ENCODE results near the gene HSP90AA1.
A peak's percentile ranks its signal among the peaks of the same experiment; 100 is the strongest.
"Not testable (repeated sequence)": the region's sequence is repeated elsewhere in the genome, so short reads cannot be mapped to it uniquely, and the experiment has no call there.

HSP90AA1 gene

DNA sequence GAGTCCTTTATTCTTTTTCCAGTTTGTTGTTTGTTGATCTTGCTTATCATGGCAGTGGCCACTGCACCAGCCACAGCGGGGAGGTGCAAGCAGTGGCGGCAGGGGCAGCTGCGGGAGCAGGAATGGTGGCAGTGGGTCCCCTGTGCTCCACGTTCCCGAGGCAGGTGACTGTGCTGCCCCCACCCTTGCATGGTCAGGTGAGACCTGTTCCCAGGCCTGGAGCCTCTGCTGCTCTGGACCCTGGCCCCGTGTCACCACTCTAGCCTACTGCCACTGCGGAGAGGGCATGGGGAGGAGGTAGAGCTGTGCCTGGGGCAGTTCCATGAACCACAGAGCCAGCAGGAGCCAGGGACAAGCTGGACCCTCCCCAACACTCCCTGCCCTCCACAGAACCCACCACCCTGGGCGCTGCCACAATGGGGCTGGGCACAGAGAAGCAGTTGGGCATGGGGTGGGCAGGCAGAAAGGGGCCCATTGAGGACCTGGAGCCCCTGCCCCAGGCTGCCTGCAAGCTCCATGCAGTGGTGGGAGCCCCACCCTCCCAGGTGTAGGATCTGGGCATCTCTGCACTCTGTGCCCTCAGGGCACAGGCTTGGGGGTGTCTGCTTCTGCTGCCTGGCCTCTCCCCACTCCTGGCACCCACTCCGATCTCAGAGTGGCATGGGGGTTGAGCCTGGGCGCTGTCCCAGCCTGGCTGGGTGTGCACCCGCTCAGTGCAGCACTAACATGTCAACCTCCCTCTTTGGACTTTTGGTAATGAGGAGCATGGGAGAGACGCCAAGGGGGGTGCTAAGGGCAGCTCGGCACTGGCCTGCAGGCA lies 29.7 kb upstream of the HSP90AA1 start:
- H3K9ac ChIP-seq (ENCODE audit: low read depth, low read length) = no peak overlapping the region
- no peak overlapping the region for H3K4me3 ChIP-seq (ENCODE audit: low read length)
- peaks cover 4% of the 10 kb centered on the region for H3K9me3 ChIP-seq (ENCODE audit: insufficient read depth, low read depth, low read length)
- no peaks in the 10 kb centered on the region for H3K27me3 ChIP-seq (ENCODE audit: insufficient read depth, low read length)
- H3K36me3 ChIP-seq (ENCODE audit: insufficient read depth, low read depth, low read length) = no peaks in the 10 kb centered on the region
- H3K27ac ChIP-seq (ENCODE audit: low read length) = no peak overlapping the region
- peaks cover 4% of the 10 kb centered on the region; the same call in 1 of the 2 replicates for H3K4me1 ChIP-seq (ENCODE audit: insufficient read depth, low read length)

DNA sequence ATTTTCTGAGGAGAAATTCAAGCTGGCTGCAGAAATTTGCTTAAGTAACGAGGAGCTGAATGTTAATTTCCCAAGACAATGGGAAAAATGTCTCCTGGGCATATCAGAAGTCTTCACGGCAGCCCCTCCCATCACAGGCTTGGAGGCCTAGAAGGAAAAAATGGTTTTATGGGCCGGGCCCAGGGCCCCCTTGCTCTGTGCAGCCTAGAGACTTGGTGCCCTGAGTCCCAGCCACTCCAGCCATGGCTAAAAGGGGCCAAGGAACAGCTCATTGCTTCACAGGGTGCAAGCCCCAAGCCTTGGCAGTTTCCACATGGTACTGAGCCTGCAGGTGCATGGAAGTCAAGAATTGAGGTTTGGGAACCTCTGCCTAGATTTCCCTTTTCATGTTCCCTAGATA lies 24.3 kb upstream of the HSP90AA1 start:
- H3K27me3 ChIP-seq (ENCODE audit: insufficient read depth, low read length) = no peaks in the 10 kb centered on the region
- no peaks in the 10 kb centered on the region for H3K4me1 ChIP-seq (ENCODE audit: insufficient read depth, low read length)
- H3K9ac ChIP-seq (ENCODE audit: low read depth, low read length) = no peak overlapping the region
- no peak overlapping the region for H3K27ac ChIP-seq (ENCODE audit: low read length)
- no peak overlapping the region for H3K4me3 ChIP-seq (ENCODE audit: low read length)
- H3K36me3 ChIP-seq (ENCODE audit: insufficient read depth, low read depth, low read length) = no peaks in the 10 kb centered on the region
- peaks cover 13% of the 10 kb centered on the region for H3K9me3 ChIP-seq (ENCODE audit: insufficient read depth, low read depth, low read length)

- not testable (repeated sequence) for H3K9ac ChIP-seq (ENCODE audit: low read depth, low read length)
Observed at GRCh38 chr14:102109332-102109731, 22.5 kb upstream of the HSP90AA1 start.

GRCh38 chr14:102105369-102105768 lies 18.5 kb upstream of the HSP90AA1 start:
- no peak overlapping the region for H3K4me3 ChIP-seq (ENCODE audit: low read length)
- no peaks in the 10 kb centered on the region for H3K9me3 ChIP-seq (ENCODE audit: insufficient read depth, low read depth, low read length)
- H3K36me3 ChIP-seq (ENCODE audit: insufficient read depth, low read depth, low read length) = no peaks in the 10 kb centered on the region
- no peaks in the 10 kb centered on the region for H3K4me1 ChIP-seq (ENCODE audit: insufficient read depth, low read length)
- H3K9ac ChIP-seq (ENCODE audit: low read depth, low read length) = no peak overlapping the region
- no peaks in the 10 kb centered on the region for H3K27me3 ChIP-seq (ENCODE audit: insufficient read depth, low read length)
- H3K27ac ChIP-seq (ENCODE audit: low read length) = no peak overlapping the region

More at GRCh38 chr14:102109332-102109731, 22.5 kb upstream of the HSP90AA1 start:
- H3K9me3 ChIP-seq (ENCODE audit: insufficient read depth, low read depth, low read length) = peaks cover 13% of the 10 kb centered on the region
- H3K4me1 ChIP-seq (ENCODE audit: insufficient read depth, low read length); H3K4me3 ChIP-seq (ENCODE audit: low read length); H3K27me3 ChIP-seq (ENCODE audit: insufficient read depth, low read length); H3K36me3 ChIP-seq (ENCODE audit: insufficient read depth, low read depth, low read length); H3K27ac ChIP-seq (ENCODE audit: low read length): not testable (repeated sequence)

- H3K27me3 ChIP-seq (ENCODE audit: insufficient read depth, low read length) = no peaks in the 10 kb centered on the region
- no peak overlapping the region for H3K9ac ChIP-seq (ENCODE audit: low read depth, low read length)
Observed at GRCh38 chr14:102103062-102103695, 16.3 kb upstream of the HSP90AA1 start.

DNA sequence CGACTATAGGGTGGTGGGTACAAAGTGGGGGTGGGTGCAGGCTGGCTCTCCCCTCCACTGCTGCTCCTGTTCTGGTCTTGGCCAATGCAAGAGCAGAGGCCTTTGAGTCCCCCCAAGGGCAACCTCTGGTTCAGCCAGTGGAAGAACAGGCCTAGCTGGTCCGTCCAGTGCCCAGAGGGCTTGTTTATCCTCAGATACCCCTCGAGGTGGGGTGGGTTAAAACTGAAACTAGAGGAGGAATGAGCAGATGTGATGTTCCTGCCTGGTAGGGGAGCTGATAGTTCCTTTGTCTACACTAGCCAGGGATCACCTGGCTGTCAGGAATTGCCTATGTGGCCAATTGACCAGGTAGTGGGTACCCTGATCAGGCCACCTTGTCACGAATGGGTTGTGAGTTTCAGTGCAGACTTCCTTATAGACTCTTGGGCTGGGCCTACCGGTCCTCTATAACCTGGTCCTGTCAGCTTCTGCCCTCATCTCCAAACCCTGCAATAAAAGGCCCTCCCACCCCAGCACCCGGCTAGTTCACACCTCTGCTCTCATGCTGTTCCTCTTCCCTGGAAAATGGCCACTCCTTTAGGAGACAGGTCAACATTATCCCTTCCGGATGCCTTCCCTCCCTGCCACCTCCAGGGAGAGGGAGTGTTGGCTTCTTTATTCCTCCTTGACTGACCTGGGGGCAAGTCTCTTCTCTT lies 10.7 kb upstream of the HSP90AA1 start:
- Histone ChIP-seq H3K4me1 (ENCODE audit: insufficient read depth, low read length) (peaks cover 8% of the 10 kb centered on the region), H3K4me3 (ENCODE audit: low read length) (no peak overlapping the region), H3K9me3 (ENCODE audit: insufficient read depth, low read depth, low read length) (no peaks in the 10 kb centered on the region), H3K27me3 (ENCODE audit: insufficient read depth, low read length) (no peaks in the 10 kb centered on the region), H3K36me3 (ENCODE audit: insufficient read depth, low read depth, low read length) (no peaks in the 10 kb centered on the region), H3K27ac (ENCODE audit: low read length) (no peak overlapping the region), H3K9ac (ENCODE audit: low read depth, low read length) (no peak overlapping the region)

More at GRCh38 chr14:102103062-102103695, 16.3 kb upstream of the HSP90AA1 start:
- H3K36me3 ChIP-seq (ENCODE audit: insufficient read depth, low read depth, low read length) = no peaks in the 10 kb centered on the region
- no peaks in the 10 kb centered on the region for H3K4me1 ChIP-seq (ENCODE audit: insufficient read depth, low read length)
- no peak overlapping the region for H3K27ac ChIP-seq (ENCODE audit: low read length)
- H3K9me3 ChIP-seq (ENCODE audit: insufficient read depth, low read depth, low read length) = no peaks in the 10 kb centered on the region
- H3K4me3 ChIP-seq (ENCODE audit: low read length) = no peak overlapping the region

DNA sequence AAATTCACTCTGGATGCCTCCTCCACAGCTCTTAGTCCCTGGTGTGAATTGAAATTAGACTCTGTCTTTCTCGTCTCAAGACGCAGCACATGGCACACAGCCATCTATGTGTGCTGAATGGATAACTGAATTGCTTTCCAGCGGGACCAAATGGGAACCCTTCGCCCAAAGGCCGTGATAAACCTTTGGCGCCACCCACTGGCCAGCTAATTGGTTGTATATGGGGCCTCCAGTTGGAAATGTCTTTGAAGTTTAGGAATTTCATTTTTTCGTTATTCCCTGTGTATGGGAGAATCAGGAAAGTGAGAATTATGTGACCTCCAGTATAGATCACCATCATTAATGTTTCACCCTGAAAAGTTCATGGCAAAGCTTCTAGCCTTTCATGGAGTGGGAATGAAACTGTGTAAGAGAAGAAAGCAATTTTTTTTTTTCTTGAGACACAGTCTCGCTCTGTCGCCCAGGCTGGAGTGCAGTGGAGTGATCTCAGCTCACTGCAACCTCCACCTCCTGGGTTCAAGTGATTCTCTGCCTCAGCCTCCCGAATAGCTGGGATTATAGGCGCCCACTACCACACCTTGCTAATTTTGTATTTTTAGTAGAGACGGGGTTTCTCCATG lies 9.8 kb upstream of the HSP90AA1 start:
- Histone ChIP-seq H3K4me3 (ENCODE audit: low read length) (peak overlapping the region; percentile 4; the same call in 1 of the 2 replicates), H3K4me1 (ENCODE audit: insufficient read depth, low read length) (peaks cover 8% of the 10 kb centered on the region), H3K36me3 (ENCODE audit: insufficient read depth, low read depth, low read length) (no peaks in the 10 kb centered on the region), H3K27me3 (ENCODE audit: insufficient read depth, low read length) (no peaks in the 10 kb centered on the region), H3K9me3 (ENCODE audit: insufficient read depth, low read depth, low read length) (no peaks in the 10 kb centered on the region), H3K27ac (ENCODE audit: low read length) (no peak overlapping the region), H3K9ac (ENCODE audit: low read depth, low read length) (no peak overlapping the region)

- no peak overlapping the region for H3K27ac ChIP-seq (ENCODE audit: low read length)
- H3K4me3 ChIP-seq (ENCODE audit: low read length) = peak overlapping the region; percentile 4; the same call in 1 of the 2 replicates
- H3K9ac ChIP-seq (ENCODE audit: low read depth, low read length) = no peak overlapping the region
- H3K9me3 ChIP-seq (ENCODE audit: insufficient read depth, low read depth, low read length) = no peaks in the 10 kb centered on the region
- H3K27me3 ChIP-seq (ENCODE audit: insufficient read depth, low read length) = no peaks in the 10 kb centered on the region
- H3K36me3 ChIP-seq (ENCODE audit: insufficient read depth, low read depth, low read length) = no peaks in the 10 kb centered on the region
- peaks cover 8% of the 10 kb centered on the region for H3K4me1 ChIP-seq (ENCODE audit: insufficient read depth, low read length)
Observed at GRCh38 chr14:102095871-102096568, 9.2 kb upstream of the HSP90AA1 start.

DNA sequence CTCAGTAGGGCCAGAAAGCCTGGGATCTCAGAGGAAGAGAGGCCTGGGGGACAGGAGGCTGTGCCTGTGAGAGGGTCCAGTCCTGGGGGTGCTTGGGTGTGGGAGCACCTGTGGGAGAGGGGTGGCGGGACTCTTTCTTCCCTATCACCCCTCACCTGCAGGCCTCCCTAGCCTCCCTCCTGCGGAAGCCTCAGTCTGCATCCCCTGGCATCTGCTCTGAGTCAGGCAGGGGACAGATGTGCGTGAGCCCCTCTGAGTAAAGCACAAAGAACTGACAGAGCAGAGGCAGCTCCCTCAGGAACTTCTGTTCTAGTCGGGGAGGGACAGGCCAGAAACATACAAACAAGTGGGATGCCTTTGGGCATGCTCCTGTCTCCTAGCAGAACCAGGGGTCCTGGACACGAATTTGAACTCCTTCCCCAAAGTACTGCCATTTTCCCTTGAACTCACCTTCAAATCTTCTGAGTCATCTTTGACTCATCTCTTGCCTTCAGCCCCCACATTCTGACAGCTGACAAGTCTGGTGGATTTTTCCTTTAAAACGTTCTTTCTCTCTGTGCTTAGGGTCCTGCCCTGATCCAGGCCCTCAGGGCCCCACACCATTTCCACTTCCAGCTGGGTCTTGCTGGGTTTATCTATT lies 8.5 kb upstream of the HSP90AA1 start:
- H3K9me3 ChIP-seq (ENCODE audit: insufficient read depth, low read depth, low read length) = no peaks in the 10 kb centered on the region
- H3K27me3 ChIP-seq (ENCODE audit: insufficient read depth, low read length) = no peaks in the 10 kb centered on the region
- peaks cover 8% of the 10 kb centered on the region for H3K4me1 ChIP-seq (ENCODE audit: insufficient read depth, low read length)
- H3K27ac ChIP-seq (ENCODE audit: low read length) = no peak overlapping the region
- no peaks in the 10 kb centered on the region for H3K36me3 ChIP-seq (ENCODE audit: insufficient read depth, low read depth, low read length)
- H3K4me3 ChIP-seq (ENCODE audit: low read length) = no peak overlapping the region
- H3K9ac ChIP-seq (ENCODE audit: low read depth, low read length) = no peak overlapping the region

GRCh38 chr14:102094101-102094500 lies 7.3 kb upstream of the HSP90AA1 start:
- Histone ChIP-seq H3K27me3 (ENCODE audit: insufficient read depth, low read length) (no peaks in the 10 kb centered on the region), H3K36me3 (ENCODE audit: insufficient read depth, low read depth, low read length) (no peaks in the 10 kb centered on the region), H3K4me3 (ENCODE audit: low read length) (no peak overlapping the region), H3K4me1 (ENCODE audit: insufficient read depth, low read length) (peaks cover 8% of the 10 kb centered on the region), H3K9ac (ENCODE audit: low read depth, low read length) (no peak overlapping the region), H3K27ac (ENCODE audit: low read length) (no peak overlapping the region), H3K9me3 (ENCODE audit: insufficient read depth, low read depth, low read length) (no peaks in the 10 kb centered on the region)

DNA sequence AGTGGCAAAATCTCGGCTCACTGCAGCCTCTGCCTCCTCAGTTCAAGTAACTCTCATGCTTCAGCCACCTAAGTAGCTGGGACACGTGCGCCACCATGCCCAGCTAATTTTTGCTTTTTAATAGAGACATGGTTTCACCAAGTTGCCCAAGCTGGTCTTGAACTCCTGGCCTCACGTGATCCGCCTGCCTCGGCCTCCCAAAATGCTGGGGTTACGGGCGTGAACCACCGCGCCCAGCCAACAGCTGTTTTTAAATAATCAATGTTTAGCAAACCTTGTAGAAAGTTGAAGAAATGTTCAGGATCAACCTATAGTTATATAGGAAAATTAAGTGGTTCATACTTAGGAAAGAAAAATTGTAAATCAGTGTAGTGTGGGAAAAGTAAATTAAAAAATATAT lies 6.0 kb upstream of the HSP90AA1 start:
- no peak overlapping the region for H3K27ac ChIP-seq (ENCODE audit: low read length)
- no peaks in the 10 kb centered on the region for H3K27me3 ChIP-seq (ENCODE audit: insufficient read depth, low read length)
- no peaks in the 10 kb centered on the region for H3K36me3 ChIP-seq (ENCODE audit: insufficient read depth, low read depth, low read length)
- no peak overlapping the region for H3K4me3 ChIP-seq (ENCODE audit: low read length)
- H3K9ac ChIP-seq (ENCODE audit: low read depth, low read length) = no peak overlapping the region
- H3K4me1 ChIP-seq (ENCODE audit: insufficient read depth, low read length) = peaks cover 12% of the 10 kb centered on the region
- H3K9me3 ChIP-seq (ENCODE audit: insufficient read depth, low read depth, low read length) = no peaks in the 10 kb centered on the region

Data from iPS-20b (cell line).